Right atrium auricular region (tissue), 2 donors: ENCODE measurements around the gene DNM3. TPM values are rescaled to one million over a fixed set of nuclear protein-coding genes. Genes with fewer than 3 reads are reported as not detected.

Experiments used
- DNase-seq: peaks from one replicate; pipeline ENCODE4 v3.0.0-alpha.2; 2019; ENCODE audit warnings: low spot score
- H3K27ac ChIP-seq, 2 donors: fragments of 200-600 bp; sonication (generic); 1 replicate in 1 of 2; 2 replicates in 1 of 2; pipeline ENCODE4 v1.5.1; 2016 to 2019
- H3K27me3 ChIP-seq, 2 donors: fragments of 200-600 bp; sonication (generic); one replicate each; pipeline versions ENCODE4 v1.5.1 to v1.6.0; 2017 to 2019
- H3K36me3 ChIP-seq: fragments of 200-600 bp; sonication (generic); one replicate; pipeline ENCODE4 v1.5.1; 2016
- H3K4me1 ChIP-seq, 2 donors: fragments of 200-600 bp; sonication (generic); one replicate each; pipeline versions ENCODE4 v1.5.1 to v1.6.0; 2017 to 2019
- H3K4me3 ChIP-seq, 2 donors: fragments of 200-600 bp; sonication (generic); 1 replicate in 1 of 2; 2 replicates in 1 of 2; pipeline ENCODE4 v1.5.1; 2017 to 2019; ENCODE audit warnings: mild to moderate bottlenecking in 1 of 2, moderate library complexity in 1 of 2
- H3K9me3 ChIP-seq, 2 donors: fragments of 200-600 bp; sonication (generic); one replicate each; pipeline ENCODE4 v1.5.1; 2019
- CTCF ChIP-seq, 2 donors: fragments of 200-600 bp; sonication (generic); IDR thresholded peaks; one replicate each; pipeline ENCODE4 v1.5.1; 2019; ENCODE audit warnings: antibody characterized with exemption in 2 of 2
- total RNA-seq, 2 donors: library from RNA; depleted of rRNA; stranded (reverse); fragments of >200 nt; gene quantifications; one replicate each; pipeline ENCODE4 v1.1.0, GENCODE V29; 2016

Gene DNM3
- total RNA-seq, 2 donors from 2014 or later = 1.0 to 1.6 TPM

GRCh38 chr1:172450524-172450885 lies 609.2 kb downstream of the DNM3 start:
- no peak for TF ChIP-seq CTCF (IDR thresholded peaks at IDR 0.05)
- Histone ChIP-seq H3K9me3 (no peaks in the 10 kb centered on the region), H3K36me3 (no peaks in the 10 kb centered on the region), H3K4me3 (no peak overlapping the region), H3K27ac (no peak overlapping the region), H3K27me3 (no peaks in the 10 kb centered on the region), H3K4me1 (peaks cover 0 to 13% of the 10 kb centered on the region in 2 donors)
- no peak for DNase-seq

GRCh38 chr1:172451002-172451443 lies 609.7 kb downstream of the DNM3 start:
- H3K4me1 ChIP-seq = peaks cover 0 to 13% of the 10 kb centered on the region in 2 donors
- H3K27ac ChIP-seq = no peak overlapping the region
- no peaks in the 10 kb centered on the region for H3K36me3 ChIP-seq
- H3K4me3 ChIP-seq = no peak overlapping the region
- H3K27me3 ChIP-seq = no peaks in the 10 kb centered on the region
- DNase-seq = no peak
- TF ChIP-seq CTCF (IDR thresholded peaks at IDR 0.05) = no peak
- no peaks in the 10 kb centered on the region for H3K9me3 ChIP-seq

DNA sequence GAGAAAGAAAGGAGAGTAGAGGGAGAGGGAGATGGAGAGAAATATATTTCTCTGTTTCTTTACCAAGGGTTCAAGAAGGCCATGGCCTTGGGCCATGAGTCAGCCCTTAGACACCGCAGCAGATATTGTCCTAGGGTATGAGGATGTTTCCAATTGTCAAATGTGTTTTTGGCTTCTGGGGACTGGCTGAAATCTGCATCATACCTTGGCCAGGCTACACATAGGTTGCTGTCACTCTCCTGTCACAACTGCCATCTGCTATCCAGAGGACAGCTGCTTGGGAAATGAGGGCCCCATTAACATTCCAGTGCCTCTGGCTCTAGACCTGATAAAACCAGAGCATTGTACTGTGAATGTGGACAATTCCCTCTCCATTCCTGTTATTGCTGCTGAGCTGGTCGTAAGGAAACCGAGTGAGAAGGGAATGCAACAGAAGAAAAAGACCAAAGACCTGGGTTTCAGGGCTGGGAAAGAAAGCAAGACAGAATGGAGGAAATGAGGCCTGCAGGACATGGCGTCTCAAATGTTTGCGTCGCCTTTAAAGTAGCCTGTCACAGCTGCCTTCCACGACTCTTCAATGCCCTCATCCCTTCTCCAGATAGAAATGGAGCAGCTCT lies 611.3 kb downstream of the DNM3 start:
- Histone ChIP-seq H3K27ac (peak overlapping the region; percentile 7 to 60), H3K4me3 (peak overlapping the region in 1 of 2 donors; percentile 8), H3K9me3 (no peaks in the 10 kb centered on the region), H3K4me1 (peaks cover 0 to 13% of the 10 kb centered on the region in 2 donors), H3K36me3 (no peaks in the 10 kb centered on the region), H3K27me3 (no peaks in the 10 kb centered on the region)
- DNase-seq = no peak
- no peak for TF ChIP-seq CTCF (IDR thresholded peaks at IDR 0.05)

GRCh38 chr1:172453153-172453545 lies 611.9 kb downstream of the DNM3 start:
- Histone ChIP-seq H3K36me3 (no peaks in the 10 kb centered on the region), H3K4me1 (peaks cover 0 to 13% of the 10 kb centered on the region in 2 donors), H3K27me3 (no peaks in the 10 kb centered on the region), H3K9me3 (no peaks in the 10 kb centered on the region), H3K27ac (peak overlapping the region in 1 of 2 donors; percentile 60), H3K4me3 (peak overlapping the region in 1 of 2 donors; percentile 8)
- DNase-seq = no peak
- TF ChIP-seq CTCF (IDR thresholded peaks at IDR 0.05) = no peak

DNA sequence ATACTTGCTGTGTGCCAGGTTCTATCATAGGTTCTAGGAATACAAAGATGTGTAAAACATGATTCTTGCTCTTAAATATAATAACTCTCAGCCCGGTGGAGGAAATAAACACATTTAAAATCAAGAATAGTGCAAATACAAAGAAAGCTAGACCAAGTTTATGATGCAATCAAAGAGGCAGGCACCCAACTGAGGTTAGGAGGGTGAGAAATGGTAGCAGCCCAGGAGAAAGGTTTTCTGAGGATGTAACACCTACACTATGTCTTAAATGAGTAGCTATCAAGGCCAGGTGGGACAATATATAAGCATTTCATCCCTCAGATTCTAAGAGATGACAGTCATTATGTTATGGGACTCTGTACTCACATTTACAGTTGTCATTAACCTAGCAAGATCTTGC lies 612.3 kb downstream of the DNM3 start:
- Histone ChIP-seq H3K27me3 (no peaks in the 10 kb centered on the region), H3K27ac (no peak overlapping the region), H3K9me3 (no peaks in the 10 kb centered on the region), H3K4me1 (peaks cover 0 to 13% of the 10 kb centered on the region in 2 donors), H3K36me3 (no peaks in the 10 kb centered on the region), H3K4me3 (no peak overlapping the region)
- no peak for DNase-seq
- TF ChIP-seq CTCF (IDR thresholded peaks at IDR 0.05) = no peak

DNA sequence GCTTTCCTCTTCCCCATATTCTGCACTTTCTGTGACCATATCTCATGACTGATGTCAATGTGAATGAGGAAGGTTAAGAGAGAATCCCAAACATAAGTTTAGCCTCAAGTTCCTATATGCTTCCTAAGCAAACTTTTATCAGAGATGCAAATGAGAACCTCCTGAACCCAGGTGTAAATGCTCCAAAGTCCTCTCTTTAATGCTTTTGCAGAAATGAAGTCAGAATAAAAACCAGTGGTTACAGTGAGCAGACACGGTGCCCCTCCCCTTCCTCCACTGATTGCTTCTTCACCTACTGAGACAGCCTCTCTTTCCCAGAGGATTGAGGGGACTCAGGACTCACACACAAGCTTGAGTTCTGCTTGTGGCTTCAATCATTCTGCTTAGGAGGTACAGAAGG lies 614.2 kb downstream of the DNM3 start:
- H3K27me3 ChIP-seq = no peaks in the 10 kb centered on the region
- no peak overlapping the region for H3K4me3 ChIP-seq
- TF ChIP-seq CTCF (IDR thresholded peaks at IDR 0.05) = no peak
- no peaks in the 10 kb centered on the region for H3K36me3 ChIP-seq
- no peak overlapping the region for H3K27ac ChIP-seq
- no peaks in the 10 kb centered on the region for H3K9me3 ChIP-seq
- DNase-seq = no peak
- H3K4me1 ChIP-seq = peaks cover 0 to 8% of the 10 kb centered on the region in 2 donors
